Brain pericyte (primary cell): ENCODE measurements around the gene ANKRD18A.
"Not testable (repeated sequence)": the region's sequence is repeated elsewhere in the genome, so short reads cannot be mapped to it uniquely, and the experiment has no call there.

Experiments
- DNase-seq: peaks from one replicate; pipeline ENCODE4 v3.0.0-alpha.2; 2012; ENCODE audit warnings: low read depth, low spot score

ANKRD18A gene

GRCh38 chr9:38629511-38629910, 9.1 kb upstream of the ANKRD18A start:
- DNase-seq = no peak

- no peak for DNase-seq
These were observed 5.6 kb upstream of the ANKRD18A start for GRCh38 chr9:38626006-38626405.

- no peak for DNase-seq
These were observed 2.6 kb upstream of the ANKRD18A start for GRCh38 chr9:38622951-38623350.

- no peak for DNase-seq
These were observed 1.9 kb upstream of the ANKRD18A start for GRCh38 chr9:38622288-38622674.

- DNase-seq = peak; percentile 22
These were observed 1.3 kb upstream of the ANKRD18A start for GRCh38 chr9:38621434-38622287.

- DNase-seq = no peak
These were observed 594 bp downstream of the ANKRD18A start for GRCh38 chr9:38619556-38620447.

- DNase-seq = not testable (repeated sequence)
These were observed 22.2 kb downstream of the ANKRD18A start for GRCh38 chr9:38598029-38598745.

- not testable (repeated sequence) for DNase-seq
These were observed 25.3 kb downstream of the ANKRD18A start for GRCh38 chr9:38595117-38595516.

GRCh38 chr9:38591346-38592063, 28.9 kb downstream of the ANKRD18A start:
- not testable (repeated sequence) for DNase-seq

GRCh38 chr9:38583765-38584164, 36.6 kb downstream of the ANKRD18A start:
- not testable (repeated sequence) for DNase-seq

GRCh38 chr9:38580112-38580511, 40.3 kb downstream of the ANKRD18A start:
- DNase-seq = not testable (repeated sequence)

- DNase-seq = not testable (repeated sequence)
These were observed 44.2 kb downstream of the ANKRD18A start for GRCh38 chr9:38576181-38576580.

- not testable (repeated sequence) for DNase-seq
These were observed 54.3 kb downstream of the ANKRD18A start for GRCh38 chr9:38566048-38566447.

GRCh38 chr9:38565178-38565577, 55.2 kb downstream of the ANKRD18A start:
- not testable (repeated sequence) for DNase-seq

- not testable (repeated sequence) for DNase-seq
These were observed 56.5 kb downstream of the ANKRD18A start for GRCh38 chr9:38563911-38564310.

GRCh38 chr9:38561134-38561533, 59.3 kb downstream of the ANKRD18A start:
- DNase-seq = not testable (repeated sequence)

- not testable (repeated sequence) for DNase-seq
These were observed 61.2 kb downstream of the ANKRD18A start for GRCh38 chr9:38559172-38559571.

- not testable (repeated sequence) for DNase-seq
These were observed 62.6 kb downstream of the ANKRD18A start for GRCh38 chr9:38557746-38558145.

GRCh38 chr9:38554966-38555365, 65.4 kb downstream of the ANKRD18A start:
- not testable (repeated sequence) for DNase-seq

- not testable (repeated sequence) for DNase-seq
These were observed 67.4 kb downstream of the ANKRD18A start for GRCh38 chr9:38553019-38553418.
